ENCODE results near the gene HPS4. TPM values are rescaled to one million over a fixed set of nuclear protein-coding genes. Genes with fewer than 3 reads are reported as not detected.

HPS4 gene
- total RNA-seq, 2 donors from 2014 or later: 28.3 to 42.5 TPM

GRCh38 chr22:26445577-26446275 is 37.9 kb downstream of the HPS4 start:
- no peak for ATAC-seq
- 59 to 60% methylated on average over 13 to 15 of the region's 15 CpGs for WGBS, 2 donors

DNA sequence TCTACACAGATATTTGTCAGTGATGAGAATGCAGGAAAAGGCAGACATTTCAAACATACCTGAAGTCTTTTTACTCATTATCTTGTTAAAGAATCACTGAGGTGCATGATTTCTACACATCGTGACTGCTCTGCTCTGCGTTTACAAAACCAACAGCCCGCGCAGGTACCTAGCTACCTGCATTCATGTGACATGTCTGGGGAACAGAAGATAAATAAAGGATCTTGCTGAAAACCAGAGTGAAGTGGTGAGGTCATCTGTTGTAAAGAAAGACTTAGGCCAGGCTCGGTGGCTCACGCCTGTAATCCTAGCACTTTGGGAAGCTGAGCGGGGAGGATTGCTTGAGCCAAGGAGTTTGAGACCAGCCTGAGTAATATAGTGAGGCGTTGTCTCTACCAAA is 38.8 kb downstream of the HPS4 start:
- no peaks in the 10 kb centered on the region for H3K9me3 ChIP-seq
- H3K4me3 ChIP-seq: no peak overlapping the region
- ATAC-seq: no peak
- DNase-seq: no peak
- TF ChIP-seq POLR2A (IDR thresholded peaks at IDR 0.05) (no peak), CTCF (IDR thresholded peaks at IDR 0.05) (no peak)
- no peaks in the 10 kb centered on the region for H3K36me3 ChIP-seq (replicated peaks in 1 of 2; ENCODE audit: insufficient read depth in 1 of 2, low read depth in 2 of 2)
- WGBS, 2 donors: 78 to 79% methylated on average over 8 of the region's 8 CpGs
- intact Hi-C loops (cut with DNase I): no loop called here
- H3K4me1 ChIP-seq: no peaks in the 10 kb centered on the region
- no peak overlapping the region for H3K27ac ChIP-seq
- H3K27me3 ChIP-seq: no peaks in the 10 kb centered on the region

More at GRCh38 chr22:26445577-26446275, 37.9 kb downstream of the HPS4 start:
- Histone ChIP-seq H3K27me3 (no peaks in the 10 kb centered on the region), H3K27ac (no peak overlapping the region), H3K36me3 (replicated peaks in 1 of 2; ENCODE audit: insufficient read depth in 1 of 2, low read depth in 2 of 2) (peaks cover 0 to 1% of the 10 kb centered on the region in 2 donors), H3K4me1 (no peaks in the 10 kb centered on the region), H3K9me3 (no peaks in the 10 kb centered on the region), H3K4me3 (no peak overlapping the region)
- intact Hi-C loops (cut with DNase I): no loop called here
- no peak for DNase-seq
- no peak for TF ChIP-seq CTCF (IDR thresholded peaks at IDR 0.05)
- TF ChIP-seq POLR2A (IDR thresholded peaks at IDR 0.05): no peak

DNA sequence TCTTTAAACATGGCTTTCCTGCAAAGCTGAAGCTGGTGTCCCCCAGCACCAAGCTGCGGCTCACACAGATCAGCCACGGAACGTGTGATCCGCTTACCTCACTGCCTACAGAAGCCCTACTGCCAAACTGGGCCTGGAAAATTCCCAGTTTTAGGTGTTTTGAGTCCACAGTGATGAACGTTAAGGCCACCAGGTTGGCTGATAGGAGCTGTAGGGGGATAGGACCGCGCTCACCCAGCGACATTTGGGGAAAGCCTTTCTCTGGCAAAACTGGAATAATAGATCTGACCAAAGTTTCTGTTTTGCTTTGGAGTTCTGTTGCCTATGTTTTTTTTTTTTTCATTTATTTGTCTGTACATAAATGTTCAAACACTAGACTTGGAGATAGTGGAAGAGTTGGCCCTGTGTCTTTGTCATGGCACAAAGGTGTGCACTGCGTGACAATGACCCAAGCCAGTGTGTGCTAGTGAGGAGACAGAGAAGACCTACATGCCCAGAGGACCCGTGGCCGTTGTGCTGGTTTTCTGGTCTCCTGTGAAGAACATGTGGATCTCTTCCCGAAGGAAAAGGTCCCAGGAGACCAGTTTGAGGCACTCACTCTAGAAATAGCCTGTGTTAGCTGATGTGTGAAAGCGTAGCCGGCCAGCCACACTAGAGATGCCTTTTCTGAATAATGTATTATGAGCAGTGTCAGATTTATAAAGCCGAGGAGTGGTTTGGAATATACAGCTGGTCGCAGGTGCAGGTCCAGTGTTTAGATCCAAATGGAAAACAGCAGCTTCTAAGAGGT is 39.5 kb downstream of the HPS4 start:
- ATAC-seq (no peak), DNase-seq (no peak)
- Histone ChIP-seq H3K4me3 (no peak overlapping the region), H3K9me3 (no peaks in the 10 kb centered on the region), H3K27ac (no peak overlapping the region), H3K4me1 (no peaks in the 10 kb centered on the region), H3K36me3 (replicated peaks in 1 of 2; ENCODE audit: insufficient read depth in 1 of 2, low read depth in 2 of 2) (no peaks in the 10 kb centered on the region), H3K27me3 (no peaks in the 10 kb centered on the region)
- WGBS, 2 donors: 82 to 87% methylated on average over 15 to 16 of the region's 16 CpGs
- intact Hi-C loops (cut with DNase I): no loop called here
- no peak for TF ChIP-seq CTCF (IDR thresholded peaks at IDR 0.05)
- TF ChIP-seq POLR2A (IDR thresholded peaks at IDR 0.05): no peak

- no peaks in the 10 kb centered on the region for H3K27me3 ChIP-seq
- WGBS, 2 donors: 73 to 84% methylated on average over 4 of the region's 4 CpGs
- no peaks in the 10 kb centered on the region for H3K36me3 ChIP-seq (replicated peaks in 1 of 2; ENCODE audit: insufficient read depth in 1 of 2, low read depth in 2 of 2)
- intact Hi-C loops (cut with DNase I): no loop called here
- TF ChIP-seq POLR2A (IDR thresholded peaks at IDR 0.05): no peak
- no peak for TF ChIP-seq CTCF (IDR thresholded peaks at IDR 0.05)
- ATAC-seq (no peak), DNase-seq (no peak)
- H3K4me3 ChIP-seq: no peak overlapping the region
- H3K9me3 ChIP-seq: no peaks in the 10 kb centered on the region
- no peak overlapping the region for H3K27ac ChIP-seq
- H3K4me1 ChIP-seq: peaks cover 4% of the 10 kb centered on the region
These were observed 41.4 kb downstream of the HPS4 start for GRCh38 chr22:26442086-26442756.

All from body of pancreas (tissue), 4 donors.